D721Med (cell line): Measurements from ENCODE around the gene SLC22A25.

ENCODE experiments used
- DNase-seq: peaks from one replicate; pipeline ENCODE4 v3.0.0; 2011; ENCODE audit warnings: low spot score; ENCODE audit not compliant: insufficient read length
- FAIRE-seq: peaks from 2 replicates; lab custom pipeline; 2011; peaks lifted over from hg19 to GRCh38; lab: Jason Lieb, UNC
- TF ChIP-seq, protein P1 (sequence below): IDR thresholded peaks from 2 replicates; pipeline ENCODE4 v1.5.1; 2012; ENCODE audit warnings: mild to moderate bottlenecking, control low read depth; ENCODE audit not compliant: insufficient read depth; ENCODE audit errors: missing control alignments

SLC22A25 gene

DNA sequence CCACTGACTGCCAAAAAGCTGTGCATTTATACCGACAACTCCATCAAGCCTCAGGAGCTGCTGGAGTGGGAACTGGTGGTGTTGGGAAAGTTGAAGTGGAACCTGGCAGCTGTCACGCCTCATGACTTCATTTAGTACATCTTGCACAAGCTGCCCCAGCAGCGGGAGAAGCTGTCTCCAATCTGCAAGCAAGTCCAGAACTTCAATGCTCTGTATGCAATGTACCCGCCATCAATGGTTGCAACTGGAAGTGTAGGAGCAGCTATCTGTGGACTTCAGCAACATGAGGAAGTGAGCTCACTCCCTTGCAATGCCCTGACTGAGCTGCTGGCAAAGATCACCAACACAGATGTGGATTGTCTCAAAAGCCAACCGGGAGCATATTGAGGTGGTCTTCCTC, at the start of gene SLC22A25:
Gene SLC22A25 (minus strand): TSS at position 67 of the 400 bp plus-strand sequence. CDS start 13,947 bp downstream, outside the sequence.
- TF ChIP-seq, protein P1, sequence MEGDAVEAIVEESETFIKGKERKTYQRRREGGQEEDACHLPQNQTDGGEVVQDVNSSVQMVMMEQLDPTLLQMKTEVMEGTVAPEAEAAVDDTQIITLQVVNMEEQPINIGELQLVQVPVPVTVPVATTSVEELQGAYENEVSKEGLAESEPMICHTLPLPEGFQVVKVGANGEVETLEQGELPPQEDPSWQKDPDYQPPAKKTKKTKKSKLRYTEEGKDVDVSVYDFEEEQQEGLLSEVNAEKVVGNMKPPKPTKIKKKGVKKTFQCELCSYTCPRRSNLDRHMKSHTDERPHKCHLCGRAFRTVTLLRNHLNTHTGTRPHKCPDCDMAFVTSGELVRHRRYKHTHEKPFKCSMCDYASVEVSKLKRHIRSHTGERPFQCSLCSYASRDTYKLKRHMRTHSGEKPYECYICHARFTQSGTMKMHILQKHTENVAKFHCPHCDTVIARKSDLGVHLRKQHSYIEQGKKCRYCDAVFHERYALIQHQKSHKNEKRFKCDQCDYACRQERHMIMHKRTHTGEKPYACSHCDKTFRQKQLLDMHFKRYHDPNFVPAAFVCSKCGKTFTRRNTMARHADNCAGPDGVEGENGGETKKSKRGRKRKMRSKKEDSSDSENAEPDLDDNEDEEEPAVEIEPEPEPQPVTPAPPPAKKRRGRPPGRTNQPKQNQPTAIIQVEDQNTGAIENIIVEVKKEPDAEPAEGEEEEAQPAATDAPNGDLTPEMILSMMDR = no peak
- FAIRE-seq = no peak
- no peak for DNase-seq

DNA sequence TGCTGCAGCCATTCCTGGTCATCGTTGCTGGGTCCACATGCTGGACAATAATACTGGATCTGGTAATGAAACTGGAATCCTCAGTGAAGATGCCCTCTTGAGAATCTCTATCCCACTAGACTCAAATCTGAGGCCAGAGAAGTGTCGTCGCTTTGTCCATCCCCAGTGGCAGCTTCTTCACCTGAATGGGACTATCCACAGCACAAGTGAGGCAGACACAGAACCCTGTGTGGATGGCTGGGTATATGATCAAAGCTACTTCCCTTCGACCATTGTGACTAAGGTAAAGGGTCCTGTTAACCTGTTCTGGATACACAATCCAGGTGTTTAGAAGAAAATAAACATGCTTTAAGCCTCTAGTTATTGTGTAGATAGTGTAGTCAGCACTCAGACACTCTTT, 46.9 kb upstream of the SLC22A25 start:
- DNase-seq (no peak), FAIRE-seq (no peak)
- TF ChIP-seq, protein P1 = no peak

DNA sequence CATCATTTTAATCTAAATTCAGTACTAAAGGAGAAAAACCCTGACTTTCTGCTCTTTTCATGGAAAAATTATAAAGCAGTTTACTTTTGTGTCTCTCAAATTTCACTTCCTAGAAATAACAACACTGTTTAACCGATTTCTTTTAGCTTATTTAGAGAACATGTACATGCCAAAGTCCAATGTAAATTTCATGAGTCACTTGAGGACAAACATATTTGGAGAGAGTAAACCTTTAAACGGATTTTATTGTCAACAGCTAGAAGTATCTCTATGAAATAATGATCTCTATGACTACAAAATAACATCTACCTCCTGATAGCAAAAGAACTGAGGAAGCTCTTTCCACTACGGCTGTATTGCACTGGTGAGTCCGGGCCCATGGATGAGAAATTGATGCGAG, 46.3 kb upstream of the SLC22A25 start:
- TF ChIP-seq, protein P1 = no peak
- FAIRE-seq (no peak), DNase-seq (no peak)

DNA sequence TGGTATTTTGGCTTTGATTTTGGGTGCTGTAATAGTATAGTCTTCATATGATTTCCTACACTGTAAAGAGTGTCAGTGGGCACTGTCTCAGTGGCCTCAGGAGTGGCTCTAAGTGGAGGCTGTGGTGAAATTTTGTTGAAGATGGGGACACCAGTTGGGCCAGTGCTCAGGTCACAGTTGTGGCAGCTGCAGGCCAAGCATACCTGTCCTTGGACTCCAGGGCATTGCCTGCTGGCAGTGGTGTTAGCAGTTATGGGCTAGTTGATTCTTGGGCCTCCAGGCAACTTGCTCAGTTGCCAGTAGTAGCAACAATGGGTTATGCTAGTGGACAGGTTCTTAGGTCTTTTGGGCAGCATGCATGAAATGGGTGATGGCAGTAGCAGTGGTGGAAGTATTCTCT, 39.2 kb upstream of the SLC22A25 start:
- TF ChIP-seq, protein P1 = no peak
- no peak for FAIRE-seq
- no peak for DNase-seq

DNA sequence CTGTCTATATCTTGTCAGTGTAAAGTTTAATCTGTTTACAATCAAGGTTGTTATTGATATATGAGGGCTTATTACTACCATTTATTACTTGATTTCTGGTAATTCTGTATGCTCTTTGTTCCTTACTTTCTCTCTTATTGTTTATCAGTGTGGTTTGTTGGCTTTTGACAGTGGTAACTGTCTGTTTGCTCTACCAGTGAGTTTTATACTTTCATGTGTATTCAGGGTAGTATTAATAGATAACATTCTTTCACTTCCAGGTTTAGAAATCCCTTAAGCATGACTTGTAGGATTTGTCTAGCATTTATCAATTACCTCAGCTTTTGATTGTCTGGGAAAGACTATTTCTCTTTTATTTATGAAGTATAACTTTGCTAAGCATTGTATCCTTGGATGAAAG, 37.5 kb upstream of the SLC22A25 start:
- TF ChIP-seq, protein P1 = no peak
- no peak for DNase-seq
- no peak for FAIRE-seq

DNA sequence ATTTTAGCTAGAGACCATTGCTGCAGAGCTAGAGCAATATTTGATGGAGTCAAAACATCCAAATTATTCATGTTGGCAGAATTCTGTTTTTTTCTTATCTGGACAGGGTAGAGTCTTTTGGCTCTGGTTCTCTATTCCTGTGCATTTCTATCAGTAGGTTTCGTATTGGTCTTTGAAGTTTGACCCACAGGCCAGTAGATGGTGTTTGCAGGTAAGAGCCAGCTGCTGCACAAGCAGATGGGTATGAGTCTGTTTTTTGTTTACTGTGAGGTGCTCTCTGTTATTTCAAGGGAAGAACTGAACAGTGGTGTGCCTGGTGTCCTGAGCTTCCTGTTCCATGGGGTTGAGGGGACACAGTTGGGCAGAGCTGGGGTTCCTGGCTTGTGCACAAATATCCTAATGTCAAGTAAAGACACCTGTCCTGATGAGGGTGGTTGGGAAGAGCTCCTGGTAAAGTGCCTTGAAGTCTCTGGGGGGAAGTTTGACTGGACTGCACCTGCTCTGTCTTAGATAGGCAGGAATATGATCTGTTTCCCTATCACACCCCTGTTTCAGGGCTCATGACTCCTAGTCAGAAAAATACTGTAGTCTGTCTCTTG, 34.0 kb upstream of the SLC22A25 start:
- FAIRE-seq (no peak), DNase-seq (no peak)
- TF ChIP-seq, protein P1 = no peak

DNA sequence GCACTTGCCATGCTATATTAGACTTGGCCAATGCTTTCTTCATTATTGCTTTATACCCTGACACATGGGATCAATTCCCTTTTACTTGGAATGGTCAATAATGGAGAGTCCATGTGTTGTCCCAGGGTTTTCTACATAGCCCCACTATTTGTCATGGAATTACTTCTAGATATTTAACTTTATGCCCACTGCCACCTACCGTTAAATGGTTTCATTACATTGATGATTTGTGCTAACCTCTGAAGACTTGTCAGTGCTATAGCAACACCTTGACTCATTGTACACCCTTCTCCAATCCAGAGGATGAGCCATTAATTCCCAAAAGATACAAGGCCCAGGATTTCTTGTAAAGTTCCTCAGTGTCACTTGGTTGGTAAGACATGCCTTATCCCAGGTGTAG, 31.4 kb upstream of the SLC22A25 start:
- DNase-seq (no peak), FAIRE-seq (no peak)
- TF ChIP-seq, protein P1 = no peak
